Kidney epithelial cell (primary cell): ENCODE results near the gene VAMP4. TPM values are rescaled to one million over a fixed set of nuclear protein-coding genes. Genes with fewer than 3 reads are reported as not detected.
"Not testable (repeated sequence)": the region's sequence is repeated elsewhere in the genome, so short reads cannot be mapped to it uniquely, and the experiment has no call there.

Experiments used
- DNase-seq: peaks from one replicate; pipeline ENCODE4 v3.0.0-alpha.2; 2010; ENCODE audit warnings: low read depth
- H3K27me3 ChIP-seq: 2 replicates; pipeline ENCODE4 v1.6.0; 2011; ENCODE audit warnings: low read length; ENCODE audit not compliant: control insufficient read depth, insufficient read depth
- H3K36me3 ChIP-seq: 2 replicates; pipeline ENCODE4 v1.5.1; 2011; ENCODE audit warnings: low read length; ENCODE audit not compliant: control insufficient read depth, insufficient read depth
- H3K4me3 ChIP-seq: 2 replicates; pipeline ENCODE4 v1.5.1; 2011; ENCODE audit warnings: low read depth, mild to moderate bottlenecking, control low read depth, low read length
- total RNA-seq: library from RNA; depleted of rRNA; stranded (reverse); fragments of >200 nt; gene quantifications from 2 replicates; pipeline ENCODE4 v1.2.3, GENCODE V29; 2015
- TF ChIP-seq, protein P1 (sequence below): IDR thresholded peaks from 2 replicates; pipeline ENCODE4 v1.5.1; 2011; ENCODE audit warnings: mild to moderate bottlenecking, moderate library complexity, low read length, control low read depth, inconsistent platforms; ENCODE audit not compliant: insufficient read depth, poor library complexity, severe bottlenecking

VAMP4 gene
- total RNA-seq, 1 donor from 2014 or later: 5.4 TPM

DNA sequence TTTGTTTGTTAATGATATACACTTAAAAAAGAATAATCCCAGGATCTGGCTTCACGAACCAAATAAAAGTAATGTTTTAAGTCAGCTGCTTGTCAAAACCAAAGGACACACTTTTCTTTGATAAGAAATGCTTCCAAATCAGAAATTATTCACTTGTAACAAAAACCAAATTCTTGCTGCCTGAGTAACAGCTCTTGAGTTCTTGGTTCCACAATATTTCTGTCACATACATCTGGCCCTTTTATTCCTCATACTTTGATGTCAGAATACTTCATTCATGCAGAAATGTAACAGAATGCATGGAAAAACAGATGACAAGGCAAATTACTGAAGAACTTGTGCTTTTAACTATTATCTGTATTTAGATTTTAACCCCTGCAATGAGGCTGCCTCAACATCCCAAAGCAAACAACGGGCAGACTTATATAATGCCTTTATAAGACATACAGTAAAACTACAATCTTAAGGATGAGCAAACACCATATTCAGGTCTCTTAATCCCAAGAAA lies 1.5 kb downstream of the VAMP4 start:
- DNase-seq: no peak
- Histone ChIP-seq H3K27me3 (no peaks in the 10 kb centered on the region), H3K4me3 (no peak overlapping the region), H3K36me3 (peaks cover 1% of the 10 kb centered on the region)
- TF ChIP-seq, protein P1, sequence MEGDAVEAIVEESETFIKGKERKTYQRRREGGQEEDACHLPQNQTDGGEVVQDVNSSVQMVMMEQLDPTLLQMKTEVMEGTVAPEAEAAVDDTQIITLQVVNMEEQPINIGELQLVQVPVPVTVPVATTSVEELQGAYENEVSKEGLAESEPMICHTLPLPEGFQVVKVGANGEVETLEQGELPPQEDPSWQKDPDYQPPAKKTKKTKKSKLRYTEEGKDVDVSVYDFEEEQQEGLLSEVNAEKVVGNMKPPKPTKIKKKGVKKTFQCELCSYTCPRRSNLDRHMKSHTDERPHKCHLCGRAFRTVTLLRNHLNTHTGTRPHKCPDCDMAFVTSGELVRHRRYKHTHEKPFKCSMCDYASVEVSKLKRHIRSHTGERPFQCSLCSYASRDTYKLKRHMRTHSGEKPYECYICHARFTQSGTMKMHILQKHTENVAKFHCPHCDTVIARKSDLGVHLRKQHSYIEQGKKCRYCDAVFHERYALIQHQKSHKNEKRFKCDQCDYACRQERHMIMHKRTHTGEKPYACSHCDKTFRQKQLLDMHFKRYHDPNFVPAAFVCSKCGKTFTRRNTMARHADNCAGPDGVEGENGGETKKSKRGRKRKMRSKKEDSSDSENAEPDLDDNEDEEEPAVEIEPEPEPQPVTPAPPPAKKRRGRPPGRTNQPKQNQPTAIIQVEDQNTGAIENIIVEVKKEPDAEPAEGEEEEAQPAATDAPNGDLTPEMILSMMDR: no peak

DNA sequence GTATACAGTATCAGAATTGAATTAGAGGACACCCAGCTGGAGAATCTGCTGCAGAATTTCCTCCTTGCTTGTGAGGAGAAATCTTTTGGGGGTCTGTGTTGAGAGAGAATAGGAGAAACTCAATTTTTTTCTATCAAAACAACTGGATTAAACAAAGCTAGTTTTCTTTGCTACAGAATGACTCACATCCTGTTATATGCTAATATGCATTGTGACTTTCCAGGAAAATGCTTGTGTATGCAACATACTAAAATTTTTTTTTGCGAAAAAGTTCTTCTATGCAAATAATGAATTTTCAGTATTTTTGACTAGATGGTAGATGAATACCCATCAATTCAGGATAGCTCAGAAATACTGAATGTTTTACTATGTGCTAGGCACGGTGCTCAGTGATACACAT lies 2.2 kb downstream of the VAMP4 start:
- no peak for DNase-seq
- Histone ChIP-seq H3K4me3 (no peak overlapping the region), H3K27me3 (no peaks in the 10 kb centered on the region), H3K36me3 (peaks cover 1% of the 10 kb centered on the region)
- TF ChIP-seq, protein P1: no peak

DNA sequence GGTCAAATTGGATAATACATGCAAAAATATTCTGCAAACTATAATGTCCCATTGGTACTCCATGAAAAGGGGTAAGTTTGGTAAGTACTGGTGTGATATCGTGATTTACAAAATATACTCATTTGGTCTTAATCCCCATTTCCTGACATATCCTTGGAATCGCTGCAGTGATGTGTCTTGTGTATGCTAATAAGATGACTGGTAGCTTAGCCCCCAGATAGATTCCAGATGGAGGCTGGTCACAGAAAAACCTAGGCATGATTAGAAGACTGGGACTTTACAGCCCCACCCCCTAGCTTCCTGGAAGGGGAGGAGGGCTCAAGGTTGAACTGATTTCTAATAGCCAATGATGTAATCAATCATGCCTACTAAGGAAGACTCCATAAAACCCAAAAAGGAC lies 3.0 kb downstream of the VAMP4 start:
- Histone ChIP-seq H3K4me3 (no peak overlapping the region), H3K27me3 (no peaks in the 10 kb centered on the region), H3K36me3 (peaks cover 1% of the 10 kb centered on the region)
- no peak for DNase-seq
- TF ChIP-seq, protein P1: no peak

DNA sequence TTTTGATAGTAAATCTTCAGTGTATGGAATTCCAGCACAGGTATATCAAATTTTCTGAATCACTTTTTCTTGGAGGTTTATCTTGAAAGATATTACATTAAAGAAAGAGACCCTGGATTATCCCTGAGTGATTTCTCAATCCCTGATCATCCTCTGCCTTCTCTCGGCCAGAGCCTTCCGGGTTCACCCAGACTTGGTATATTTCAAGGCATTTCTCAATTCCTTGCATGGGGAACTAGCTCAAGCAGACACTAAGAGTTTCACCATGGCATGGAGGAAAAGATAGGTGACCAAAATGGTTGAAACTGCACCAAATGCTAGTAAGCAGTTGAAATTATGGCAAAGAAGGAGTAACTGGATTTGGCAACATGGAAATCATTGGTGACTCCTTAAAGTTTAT lies 5.7 kb downstream of the VAMP4 start:
- DNase-seq: no peak
- Histone ChIP-seq H3K4me3 (no peak overlapping the region), H3K27me3 (no peaks in the 10 kb centered on the region), H3K36me3 (peaks cover 1% of the 10 kb centered on the region)
- TF ChIP-seq, protein P1: no peak

DNA sequence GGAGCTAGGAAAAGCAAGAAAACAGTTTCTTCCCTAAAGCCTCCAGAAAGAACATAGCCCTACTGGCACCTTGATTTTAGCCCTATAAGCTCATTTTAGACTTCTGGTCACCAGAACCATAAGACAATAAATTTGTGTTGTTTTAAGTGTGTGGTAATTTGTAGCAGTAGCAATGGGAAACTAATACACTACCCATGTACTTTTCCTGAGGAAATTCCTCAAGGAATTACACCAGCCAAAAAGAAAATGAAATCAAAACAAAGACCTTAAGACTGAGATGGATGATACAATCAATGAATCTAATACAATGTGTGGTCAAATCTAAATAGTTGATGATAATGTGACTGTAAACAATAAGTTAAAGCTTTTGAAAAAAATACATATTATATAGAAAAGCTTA lies 11.8 kb downstream of the VAMP4 start:
- no peak for DNase-seq
- no peak overlapping the region for H3K4me3 ChIP-seq
- H3K27me3 ChIP-seq: no peaks in the 10 kb centered on the region
- H3K36me3 ChIP-seq: no peaks in the 10 kb centered on the region
- TF ChIP-seq, protein P1: no peak

DNA sequence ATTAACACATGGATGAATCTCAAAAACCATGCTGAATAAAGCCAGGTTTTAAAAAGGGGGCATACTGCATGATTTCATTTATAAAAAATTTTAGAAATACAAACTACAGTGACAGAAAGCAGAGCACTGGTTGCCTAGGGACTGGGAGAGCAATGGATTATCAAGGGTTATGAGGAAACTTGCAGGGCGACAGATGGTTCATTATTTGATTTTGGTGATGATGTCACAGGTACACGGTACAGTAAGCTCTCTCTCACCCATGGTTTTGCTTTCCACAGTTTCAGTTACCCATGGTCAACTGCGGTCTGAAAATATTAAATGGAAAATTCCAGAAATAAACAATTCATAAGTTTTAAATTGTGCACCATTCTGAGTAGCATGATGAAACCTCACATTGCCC lies 14.1 kb downstream of the VAMP4 start:
- TF ChIP-seq, protein P1: no peak
- Histone ChIP-seq H3K4me3 (no peak overlapping the region), H3K27me3 (no peaks in the 10 kb centered on the region), H3K36me3 (no peaks in the 10 kb centered on the region)
- no peak for DNase-seq

DNA sequence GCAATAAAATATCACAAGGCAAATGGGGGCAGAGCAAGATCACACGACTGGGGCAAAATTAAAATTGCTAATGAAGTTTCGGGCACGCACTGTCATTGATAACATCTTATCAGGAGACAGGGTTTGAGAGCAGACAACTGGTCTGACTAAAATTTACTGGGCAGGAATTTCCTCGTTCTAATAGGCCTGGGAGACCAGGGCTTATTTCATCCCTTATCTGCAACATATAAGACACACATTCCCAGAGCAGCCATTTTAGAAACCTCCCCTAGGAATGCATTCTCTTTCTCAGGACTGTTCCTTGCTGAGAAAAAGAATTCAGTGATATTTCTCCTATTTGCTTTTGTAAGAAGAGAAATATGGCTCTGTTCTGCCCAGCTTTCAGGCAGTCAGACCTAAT lies 18.7 kb downstream of the VAMP4 start:
- H3K27me3 ChIP-seq, H3K36me3 ChIP-seq, H3K4me3 ChIP-seq, DNase-seq: not testable (repeated sequence)
